ENCODE measurements around the gene KLHL29. TPM values are rescaled to one million over a fixed set of nuclear protein-coding genes. Genes with fewer than 3 reads are reported as not detected.

KLHL29 gene
- total and polyA plus RNA-seq, 2 donors (not counting 1 experiment from before 2014, with no cell fraction given), result 1.3 to 3.4 TPM

DNA sequence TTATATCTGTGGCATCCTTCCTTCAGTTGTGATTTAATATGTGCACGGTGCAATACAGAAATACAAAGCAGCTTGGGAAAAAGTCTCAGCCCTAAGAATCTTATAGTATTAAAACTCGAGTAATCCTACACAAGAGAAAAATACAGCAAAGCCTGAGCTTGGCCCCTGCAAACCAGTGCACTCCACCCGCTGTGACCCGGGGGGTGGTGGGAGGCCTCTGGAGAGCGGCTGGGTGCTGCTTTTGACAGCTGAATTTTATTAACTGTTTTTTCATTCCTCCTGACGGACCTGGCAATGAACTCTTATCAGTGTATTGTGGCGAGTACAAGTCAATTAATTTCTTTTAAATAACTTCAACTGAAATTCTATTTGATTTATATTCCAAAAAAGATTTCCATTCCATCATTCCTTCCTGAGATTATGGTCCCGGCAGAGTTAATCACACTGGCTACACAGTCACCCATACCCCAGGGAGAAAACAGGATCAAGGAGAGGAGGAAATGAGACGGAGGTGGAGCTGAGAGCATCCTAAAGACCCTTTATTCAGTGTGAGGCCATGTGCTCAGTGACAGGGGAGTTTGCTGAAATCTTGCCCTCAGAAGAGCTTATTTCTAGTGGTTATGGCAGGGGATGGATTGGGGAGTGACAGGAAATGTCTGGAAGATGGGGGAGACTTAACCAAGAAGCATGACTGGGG, 124.8 kb downstream of the KLHL29 start:
- H3K4me1 ChIP-seq (ENCODE audit: control insufficient read depth in 2 of 2, insufficient read depth in 2 of 2, low read length in 2 of 2), result no peaks in the 10 kb centered on the region
- no peaks in the 10 kb centered on the region for H3K9me3 Mint-ChIP-seq (ENCODE audit: insufficient read depth)
- H3K9ac ChIP-seq (ENCODE audit: low read length), result no peak overlapping the region
- H3K27me3 Mint-ChIP-seq, result no peaks in the 10 kb centered on the region
- CTCF ChIA-PET, result no interaction called here
- no peak overlapping the region for H3K4me2 ChIP-seq (replicated peaks; ENCODE audit: low read depth, low read length, poor library complexity, severe bottlenecking)
- H3K4me3 Mint-ChIP-seq, result no peak overlapping the region
- H3K27ac ChIP-seq (ENCODE audit: low read length in 2 of 2), result no peak overlapping the region
- no peak for ATAC-seq (ENCODE audit: low read depth)
- no peak for DNase-seq
- H3K27ac Mint-ChIP-seq, result no peak overlapping the region
- no peaks in the 10 kb centered on the region for H3K79me2 ChIP-seq (ENCODE audit: control insufficient read depth, insufficient read depth, low read length)
- no peaks in the 10 kb centered on the region for H3K9me3 ChIP-seq (ENCODE audit: control extremely low read depth in 1 of 3, control insufficient read depth in 2 of 3, insufficient read depth in 1 of 3, low read length in 2 of 3)
- H3K4me3 ChIP-seq (ENCODE audit: control extremely low read depth in 1 of 5, extremely low read depth in 1 of 5, insufficient read depth in 1 of 5, low read depth in 2 of 5, low read length in 4 of 5), result no peak overlapping the region
- intact Hi-C loops (cut with micrococcal nuclease), result no loop called here
- H4K20me1 ChIP-seq (ENCODE audit: control insufficient read depth, insufficient read depth, low read length, poor library complexity, severe bottlenecking), result no peaks in the 10 kb centered on the region
- POLR2A ChIA-PET, result no interaction called here
- no peaks in the 10 kb centered on the region for H3K27me3 ChIP-seq (replicated peaks in 1 of 4; ENCODE audit: control extremely low read depth in 1 of 4, control insufficient read depth in 3 of 4, insufficient read depth in 4 of 4, low read length in 3 of 4)
- 88% methylated on average over 4 of the region's 9 CpGs for WGBS (ENCODE audit: insufficient coverage)
- H3K4me1 Mint-ChIP-seq, result no peaks in the 10 kb centered on the region
- no peaks in the 10 kb centered on the region for H3K36me3 ChIP-seq (replicated peaks in 1 of 2; ENCODE audit: control extremely low read depth in 1 of 2, control insufficient read depth in 1 of 2, extremely low read depth in 1 of 2, insufficient read depth in 2 of 2, low read length in 1 of 2)
- H2AFZ ChIP-seq (ENCODE audit: insufficient read depth, low read depth, low read length, poor library complexity, severe bottlenecking), result no peak overlapping the region
- TF ChIP-seq CTCF (IDR thresholded peaks at IDR 0.05) (no peak), EZH2 (IDR thresholded peaks at IDR 0.05; ENCODE audit: borderline replicate concordance, insufficient read depth, low read depth, low read length, poor library complexity, severe bottlenecking) (no peak)

DNA sequence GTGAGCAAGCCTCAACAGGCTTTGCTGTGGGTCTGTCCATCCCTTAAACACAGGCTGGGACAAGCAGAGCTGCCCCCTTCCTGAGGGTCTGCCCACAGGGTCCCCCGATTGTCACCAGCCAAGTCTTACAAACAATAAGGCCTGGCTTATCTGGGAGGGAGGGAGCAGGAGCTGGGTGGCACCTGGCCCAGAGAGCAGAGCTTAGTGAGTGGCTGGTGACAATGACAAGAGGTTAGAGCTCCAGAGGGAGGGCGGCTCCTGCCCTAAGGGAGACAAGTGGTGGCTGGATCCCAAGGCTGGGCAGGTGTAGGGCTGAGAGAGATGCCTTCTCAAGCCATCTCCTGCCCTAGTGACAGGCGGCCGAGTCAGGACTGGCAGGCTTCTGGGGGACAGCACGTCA, 125.5 kb downstream of the KLHL29 start:
- Histone ChIP-seq H3K9ac (ENCODE audit: low read length) (no peak overlapping the region), H4K20me1 (ENCODE audit: control insufficient read depth, insufficient read depth, low read length, poor library complexity, severe bottlenecking) (no peaks in the 10 kb centered on the region), H3K36me3 (replicated peaks in 1 of 2; ENCODE audit: control extremely low read depth in 1 of 2, control insufficient read depth in 1 of 2, extremely low read depth in 1 of 2, insufficient read depth in 2 of 2, low read length in 1 of 2) (no peaks in the 10 kb centered on the region), H2AFZ (ENCODE audit: insufficient read depth, low read depth, low read length, poor library complexity, severe bottlenecking) (no peak overlapping the region), H3K27me3 (replicated peaks in 1 of 4; ENCODE audit: control extremely low read depth in 1 of 4, control insufficient read depth in 3 of 4, insufficient read depth in 4 of 4, low read length in 3 of 4) (peaks cover 0 to 2% (median 0%) of the 10 kb centered on the region in 4 experiments), H3K4me1 (ENCODE audit: control insufficient read depth in 2 of 2, insufficient read depth in 2 of 2, low read length in 2 of 2) (no peaks in the 10 kb centered on the region), H3K9me3 (ENCODE audit: control extremely low read depth in 1 of 3, control insufficient read depth in 2 of 3, insufficient read depth in 1 of 3, low read length in 2 of 3) (no peaks in the 10 kb centered on the region), H3K4me3 (ENCODE audit: control extremely low read depth in 1 of 5, extremely low read depth in 1 of 5, insufficient read depth in 1 of 5, low read depth in 2 of 5, low read length in 4 of 5) (no peak overlapping the region), H3K4me2 (replicated peaks; ENCODE audit: low read depth, low read length, poor library complexity, severe bottlenecking) (no peak overlapping the region), H3K27ac (ENCODE audit: low read length in 2 of 2) (no peak overlapping the region), H3K79me2 (ENCODE audit: control insufficient read depth, insufficient read depth, low read length) (no peaks in the 10 kb centered on the region)
- Mint-ChIP-seq H3K27ac (no peak overlapping the region), H3K4me3 (no peak overlapping the region), H3K4me1 (no peaks in the 10 kb centered on the region), H3K9me3 (ENCODE audit: insufficient read depth) (no peaks in the 10 kb centered on the region), H3K27me3 (peaks cover 5% of the 10 kb centered on the region)
- no peak for ATAC-seq (ENCODE audit: low read depth)
- ChIA-PET CTCF (no interaction called here), POLR2A (no interaction called here)
- TF ChIP-seq CTCF (IDR thresholded peaks at IDR 0.05) (no peak), EZH2 (IDR thresholded peaks at IDR 0.05; ENCODE audit: borderline replicate concordance, insufficient read depth, low read depth, low read length, poor library complexity, severe bottlenecking) (no peak)
- DNase-seq, result no peak
- WGBS (ENCODE audit: insufficient coverage), result 100% methylated on average over 1 of the region's 5 CpGs
- intact Hi-C loops (cut with micrococcal nuclease), result no loop called here

All from B cell (primary cell).